Activated naive CD4-positive, alpha-beta T cell (primary cell): ENCODE measurements around the gene PRR23A.
"Not testable (repeated sequence)": the region's sequence is repeated elsewhere in the genome, so short reads cannot be mapped to it uniquely, and the experiment has no call there.

Source experiments
- DNase-seq, 4 experiments: peaks; one replicate each; lab custom pipeline; 2025; lab: John Stamatoyannopoulos, UW

Gene PRR23A

GRCh38 chr3:139006051-139006716, at the start of gene PRR23A:
Gene PRR23A (minus strand): TSS chr3:139006268. CDS start chr3:139006268, 0 bp downstream.
- DNase-seq: no peak

GRCh38 chr3:139052802-139053600, 46.9 kb upstream of the PRR23A start:
- DNase-seq: no peak

GRCh38 chr3:139044366-139045210, 38.5 kb upstream of the PRR23A start, which contains the start of gene PRR23C:
Gene PRR23C (minus strand): TSS chr3:139044892. CDS start chr3:139044620, 272 bp downstream.
- no peak for DNase-seq

DNA sequence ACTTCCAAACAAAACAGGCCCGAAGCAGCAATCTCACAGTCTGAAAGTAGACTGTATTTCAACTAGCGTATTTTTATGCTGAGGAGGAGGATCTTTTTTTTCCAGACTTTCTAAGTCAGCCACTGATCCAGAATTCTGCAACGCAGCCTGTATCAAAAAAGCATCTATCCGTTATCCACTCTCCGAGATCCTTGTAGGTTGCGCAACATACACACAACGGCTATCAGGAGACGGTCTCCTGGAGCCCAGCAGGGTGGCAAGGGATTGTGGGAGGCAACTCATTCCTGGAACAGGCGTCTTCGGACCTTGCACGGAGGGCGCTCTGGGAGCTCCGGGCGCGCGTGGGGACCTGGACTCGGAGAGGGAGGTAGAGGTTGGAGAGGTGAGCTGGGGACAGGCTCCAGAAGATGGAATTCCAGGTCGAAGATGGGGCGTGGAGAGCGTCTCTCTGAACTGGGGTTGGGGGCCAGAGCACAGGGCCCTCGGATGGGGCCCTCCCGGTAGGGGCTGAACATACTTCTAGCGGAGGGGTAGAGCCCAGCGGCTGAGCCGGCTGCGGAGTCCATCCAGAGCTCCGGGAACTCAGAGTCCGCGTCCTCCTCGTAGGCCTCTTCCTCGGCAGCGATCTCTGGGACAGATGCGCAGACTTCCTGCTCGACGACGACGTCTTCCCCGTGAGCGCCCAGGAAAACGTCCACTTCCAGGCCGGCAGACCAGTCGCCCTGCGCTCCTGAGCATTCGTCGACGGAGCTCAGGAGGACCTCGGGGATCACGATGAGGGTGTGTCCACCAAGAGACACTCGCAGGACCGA, 37.7 kb upstream of the PRR23A start:
- no peak for DNase-seq

- no peak for DNase-seq
These were observed 31.4 kb upstream of the PRR23A start for GRCh38 chr3:139037478-139037877.

DNA sequence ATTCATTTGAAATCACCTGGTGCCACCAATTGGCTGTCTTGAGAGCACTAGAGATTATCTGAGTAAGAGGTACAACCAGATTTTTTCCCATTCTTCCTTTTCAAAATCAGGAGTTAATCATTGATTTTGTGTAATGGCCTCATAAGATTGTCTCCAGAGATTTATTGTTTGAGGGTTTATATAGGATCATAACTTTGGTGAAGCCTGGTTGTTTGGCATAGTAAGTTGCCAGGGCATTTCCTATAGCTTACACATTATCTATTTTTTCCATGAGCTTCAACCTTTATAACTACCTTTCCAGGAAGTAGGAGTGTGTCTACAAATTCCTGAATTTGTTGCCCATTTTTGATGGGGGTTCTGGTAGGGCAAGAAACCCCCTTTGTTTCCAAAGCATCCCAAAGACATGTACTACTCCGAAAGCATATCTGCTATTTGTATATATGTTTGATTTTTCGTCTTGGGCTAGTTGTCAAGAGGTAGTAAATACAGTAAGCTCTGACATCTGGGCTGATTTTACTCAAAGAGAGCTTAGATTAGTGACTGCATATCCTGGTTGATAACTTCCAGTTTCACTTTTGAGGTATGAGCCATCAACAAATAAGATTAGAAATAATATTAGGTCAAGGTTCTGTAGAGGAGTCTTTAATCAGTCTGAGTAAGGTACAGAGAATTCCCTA, 26.4 kb upstream of the PRR23A start:
- no peak for DNase-seq

DNA sequence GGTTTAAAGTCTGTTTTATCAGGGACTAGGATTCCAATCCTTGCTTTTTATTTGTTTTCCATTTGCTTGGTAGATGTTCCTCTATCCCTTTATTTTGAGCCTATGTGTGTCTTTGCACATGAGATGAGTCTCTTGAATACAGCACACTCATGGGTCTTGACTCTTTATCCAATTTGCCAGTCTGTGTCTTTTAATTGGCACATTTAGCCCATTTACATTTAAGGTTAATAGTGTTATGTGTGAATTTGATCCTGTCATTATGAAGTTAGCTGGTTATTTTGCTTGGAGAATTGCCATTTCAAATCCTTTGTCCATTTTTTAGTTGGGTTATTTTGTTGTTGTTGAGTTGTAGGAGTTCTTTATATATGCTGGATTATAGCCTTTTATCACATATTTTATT, 24.5 kb upstream of the PRR23A start:
- DNase-seq: not testable (repeated sequence)

DNA sequence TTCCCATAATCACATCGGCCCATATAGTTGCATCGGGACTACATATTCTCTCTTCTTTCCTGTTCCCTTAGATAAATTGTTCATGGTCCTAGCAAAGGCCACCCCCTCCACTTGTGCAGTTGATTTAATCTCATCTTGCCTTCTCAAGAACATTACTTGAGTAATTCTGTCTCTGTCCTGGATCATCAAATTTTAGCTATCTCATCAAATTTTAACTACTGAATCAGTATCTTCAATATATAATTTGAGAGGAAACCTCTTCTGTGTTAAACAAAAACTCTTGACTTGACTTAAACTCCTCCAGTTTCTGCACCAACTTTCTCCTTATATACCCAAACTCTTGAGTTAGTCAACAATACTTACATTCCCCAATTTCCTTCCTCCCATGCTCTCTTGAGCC, 18.9 kb upstream of the PRR23A start:
- DNase-seq: no peak

- no peak for DNase-seq
These were observed 14.8 kb upstream of the PRR23A start, which contains the start of gene PRR23B for GRCh38 chr3:139020868-139021234. Gene PRR23B (minus strand): TSS chr3:139020926. CDS start chr3:139020661, 265 bp downstream.

- no peak for DNase-seq
These were observed 14.2 kb upstream of the PRR23A start for GRCh38 chr3:139020036-139020867.

DNA sequence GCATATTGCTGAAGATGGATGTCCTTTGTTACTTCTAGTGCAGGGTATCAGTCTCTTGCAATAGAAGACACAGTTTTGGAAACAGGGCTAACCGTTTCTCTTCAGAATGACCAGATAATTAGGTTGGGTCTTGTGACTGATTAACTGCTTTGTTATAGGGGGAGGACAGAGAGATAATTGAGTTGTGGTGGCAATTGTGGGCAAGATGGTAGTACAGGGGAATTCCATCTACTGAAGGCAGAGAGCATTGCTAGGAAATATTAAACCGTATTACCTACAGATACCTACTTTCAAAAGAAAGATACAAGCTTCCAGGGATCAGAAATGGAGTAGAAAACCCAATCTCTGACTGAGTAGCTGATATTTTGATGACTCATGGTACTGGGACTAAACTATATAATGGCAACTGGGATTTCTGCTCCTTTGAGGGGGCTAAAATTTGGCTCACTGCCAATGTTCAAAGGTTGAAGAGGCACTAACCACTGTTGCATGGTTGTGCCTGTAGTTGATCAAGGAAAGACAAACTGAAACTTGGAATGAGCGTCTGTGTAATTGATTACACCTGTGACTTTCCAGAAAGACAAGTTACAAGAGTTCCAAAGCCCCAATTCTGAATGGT, 10.5 kb upstream of the PRR23A start:
- no peak for DNase-seq

DNA sequence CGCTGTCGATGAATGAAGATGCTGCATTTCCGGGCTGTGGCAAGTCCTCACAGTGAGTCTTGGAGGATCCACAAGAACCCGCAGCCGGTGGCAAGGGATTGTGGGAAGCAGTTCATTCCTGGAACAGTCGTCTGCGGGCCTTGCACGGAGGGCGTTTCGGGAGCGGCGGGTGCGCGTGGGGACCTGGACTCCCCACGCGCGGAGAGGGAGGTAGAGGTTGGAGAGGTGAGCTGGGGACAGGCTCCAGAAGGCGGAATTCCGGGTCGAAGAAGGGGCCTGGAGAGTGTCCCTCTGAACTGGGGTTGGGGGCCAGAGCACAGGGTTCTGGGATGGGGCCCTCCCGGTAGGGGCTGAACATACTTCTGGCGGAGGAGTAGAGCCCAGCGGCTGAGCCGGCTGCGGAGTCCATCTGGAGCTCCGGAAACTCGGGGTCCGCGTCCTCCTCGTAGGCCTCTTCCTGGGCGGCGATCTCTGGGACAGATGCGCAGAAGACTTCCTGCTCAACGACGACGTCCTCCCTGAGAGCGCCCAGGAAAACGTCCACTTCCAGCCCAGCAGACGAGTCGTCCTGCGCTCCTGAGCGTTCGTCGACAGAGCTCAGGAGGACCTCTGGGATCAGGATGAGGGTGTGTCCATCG, 593 bp downstream of the PRR23A start:
- no peak for DNase-seq

GRCh38 chr3:138995706-138996105, 10.4 kb downstream of the PRR23A start:
- DNase-seq: no peak

- DNase-seq: no peak
These were observed 18.9 kb downstream of the PRR23A start for GRCh38 chr3:138987181-138987580.

- DNase-seq: no peak
These were observed 20.1 kb downstream of the PRR23A start for GRCh38 chr3:138985932-138986331.

DNA sequence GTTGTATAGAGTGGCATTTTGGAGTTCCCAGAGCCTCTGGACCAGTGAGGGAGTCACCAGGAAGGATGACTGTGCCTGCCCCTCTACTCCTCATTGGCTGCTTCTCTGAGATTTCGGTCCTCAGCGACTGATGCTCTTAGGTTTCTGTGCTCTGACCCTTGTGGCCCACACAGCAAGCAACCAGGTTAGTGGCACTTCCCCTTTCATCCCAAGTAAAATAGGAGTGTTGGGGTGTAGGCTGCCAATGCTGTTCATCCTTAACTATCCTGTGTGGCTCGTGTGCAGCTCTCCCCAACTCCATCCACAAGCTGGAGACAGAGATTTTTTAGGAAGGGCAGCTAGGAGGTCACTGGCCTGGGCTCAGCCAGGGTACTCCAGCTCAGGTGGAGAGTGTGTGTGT, 21.3 kb downstream of the PRR23A start:
- no peak for DNase-seq

GRCh38 chr3:138976047-138976446, 30.0 kb downstream of the PRR23A start:
- DNase-seq: no peak

DNA sequence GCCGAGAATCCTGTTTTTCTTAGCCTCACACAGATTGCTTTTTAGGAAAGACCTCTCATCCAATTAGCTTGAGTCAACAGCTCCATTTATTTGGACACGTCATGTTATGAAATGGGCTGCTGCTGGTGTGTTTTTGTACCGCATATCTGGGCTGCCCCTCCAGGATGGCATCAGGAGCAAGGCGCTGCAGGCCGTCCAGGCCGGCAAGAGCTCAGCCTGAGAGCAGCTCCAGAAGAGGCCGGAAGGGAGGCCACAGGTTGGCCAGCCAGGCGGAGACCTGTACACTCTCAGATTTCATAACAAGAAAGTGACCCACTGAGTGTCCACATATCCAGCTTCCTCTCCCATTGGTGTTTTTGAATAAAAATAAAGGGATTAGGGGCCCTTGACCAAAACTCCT, 30.7 kb downstream of the PRR23A start:
- no peak for DNase-seq

- no peak for DNase-seq
These were observed 31.6 kb downstream of the PRR23A start for GRCh38 chr3:138974462-138974861.
